MM.1S (cell line): ENCODE data around the gene MALSU1.

ENCODE experiments used
- EZH2 ChIP-seq: fragments of 300-600 bp; sonication (generic); optimal IDR thresholded peaks from 2 replicates; pipeline ENCODE3; 2017; ENCODE audit warnings: low read depth, mild to moderate bottlenecking, antibody characterized with exemption, low read length, mixed read lengths
- EZH2phosphoT487 ChIP-seq: fragments of 300-600 bp; sonication (generic); IDR thresholded peaks from 2 replicates; pipeline ENCODE4 v1.6.1; 2018; ENCODE audit warnings: antibody characterized with exemption, low read length
- TF ChIP-seq, protein P1 (sequence below): fragments of 300-600 bp; sonication (generic); IDR thresholded peaks from 2 replicates; pipeline ENCODE4 v1.5.1; 2016; ENCODE audit warnings: antibody characterized with exemption, low read length, mixed read lengths

DNA sequence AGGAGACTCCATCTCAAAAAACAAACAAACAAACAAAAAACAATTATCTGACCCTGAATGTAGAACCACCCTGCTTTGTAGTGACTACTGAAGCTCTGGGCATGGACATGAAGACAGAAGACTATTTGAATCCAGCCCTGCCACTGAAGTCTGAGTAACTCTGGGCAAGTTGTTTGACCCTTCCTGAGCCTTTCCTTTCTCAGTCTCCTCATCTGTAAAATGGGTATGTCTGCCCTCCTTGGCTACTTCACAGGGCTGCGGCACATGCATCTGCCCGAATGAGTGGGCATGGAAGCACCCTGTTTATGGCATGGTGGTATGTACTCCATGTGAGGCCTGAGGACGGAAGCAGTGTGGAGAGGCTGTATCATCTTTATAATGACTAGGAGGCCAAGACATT lies 22.2 kb upstream of the MALSU1 start:
- TF ChIP-seq, protein P1, sequence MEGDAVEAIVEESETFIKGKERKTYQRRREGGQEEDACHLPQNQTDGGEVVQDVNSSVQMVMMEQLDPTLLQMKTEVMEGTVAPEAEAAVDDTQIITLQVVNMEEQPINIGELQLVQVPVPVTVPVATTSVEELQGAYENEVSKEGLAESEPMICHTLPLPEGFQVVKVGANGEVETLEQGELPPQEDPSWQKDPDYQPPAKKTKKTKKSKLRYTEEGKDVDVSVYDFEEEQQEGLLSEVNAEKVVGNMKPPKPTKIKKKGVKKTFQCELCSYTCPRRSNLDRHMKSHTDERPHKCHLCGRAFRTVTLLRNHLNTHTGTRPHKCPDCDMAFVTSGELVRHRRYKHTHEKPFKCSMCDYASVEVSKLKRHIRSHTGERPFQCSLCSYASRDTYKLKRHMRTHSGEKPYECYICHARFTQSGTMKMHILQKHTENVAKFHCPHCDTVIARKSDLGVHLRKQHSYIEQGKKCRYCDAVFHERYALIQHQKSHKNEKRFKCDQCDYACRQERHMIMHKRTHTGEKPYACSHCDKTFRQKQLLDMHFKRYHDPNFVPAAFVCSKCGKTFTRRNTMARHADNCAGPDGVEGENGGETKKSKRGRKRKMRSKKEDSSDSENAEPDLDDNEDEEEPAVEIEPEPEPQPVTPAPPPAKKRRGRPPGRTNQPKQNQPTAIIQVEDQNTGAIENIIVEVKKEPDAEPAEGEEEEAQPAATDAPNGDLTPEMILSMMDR, result no peak
- TF ChIP-seq EZH2 (no peak), EZH2phosphoT487 (no peak)
